GM12878 (cell line): ENCODE results near the gene CR1L. TPM values are rescaled to one million over a fixed set of nuclear protein-coding genes. Genes with fewer than 3 reads are reported as not detected.

ENCODE experiments used
- ATAC-seq: fragments of 200-7000 bp; cut with Tn5 transposase; 3 replicates; pipeline ENCODE4 v1.9.1; 2020; ENCODE audit warnings: mild to moderate bottlenecking, moderate library complexity
- BruUV-seq: library from RNA; stranded (reverse); fragments of 400-500 nt; replicated peaks from 2 replicates; lab custom pipeline; 2021; lab: Mats Ljungman, UMichigan
- CTCF ChIA-PET: fragments of 300-600 bp; sonication (Branson Sonifier 250); formaldehyde crosslinking; extraction: SDS; loops from one replicate; lab custom pipeline; 2021; ENCODE audit warnings: inconsistent platforms; lab: Yijun Ruan, JAX
- POLR2A ChIA-PET: fragments of 350-600 bp; formaldehyde crosslinking; extraction: SDS; loops from one replicate; lab custom pipeline; 2021; ENCODE audit warnings: inconsistent platforms; lab: Charles Lee
- RAD21 ChIA-PET: fragments of 300-600 bp; sonication (Branson Sonifier 250); formaldehyde crosslinking; loops from one replicate; lab custom pipeline; 2023; ENCODE audit warnings: antibody characterized with exemption; ENCODE audit not compliant: unreplicated experiment; lab: Charles Lee
- SMC1A ChIA-PET: fragments of 300-600 bp; sonication (Branson Sonifier 250); formaldehyde crosslinking; loops from one replicate; lab custom pipeline; 2023; ENCODE audit not compliant: unreplicated experiment, uncharacterized antibody; lab: Charles Lee
- DNase-seq: peaks from one replicate; pipeline ENCODE4 v3.0.0-alpha.2; 2011; ENCODE audit warnings: low read depth, low spot score
- FAIRE-seq: peaks from 3 replicates; lab custom pipeline; 2011; peaks lifted over from hg19 to GRCh38; lab: Jason Lieb, UNC
- H2AFZ ChIP-seq: 2 replicates; pipeline ENCODE4 v1.6.0; 2011; ENCODE audit warnings: low read depth, low read length, control low read depth; ENCODE audit not compliant: control insufficient read depth
- H3K27ac ChIP-seq: 2 replicates; pipeline ENCODE4 v1.5.1; 2011; ENCODE audit warnings: control low read depth; ENCODE audit not compliant: control insufficient read depth, insufficient read depth
- H3K27me3 ChIP-seq, 2 experiments: replicated peaks in 1 of 2; 2 replicates each; pipeline versions ENCODE4 v1.6.0 to v1.6.1; 2011; ENCODE audit warnings: low read length in 1 of 2; ENCODE audit not compliant: control insufficient read depth in 2 of 2, insufficient read depth in 2 of 2
- H3K36me3 ChIP-seq, 2 experiments: 2 replicates each; pipeline ENCODE4 v1.5.1; 2011; ENCODE audit warnings: low read length in 1 of 2; ENCODE audit not compliant: control insufficient read depth in 2 of 2, insufficient read depth in 2 of 2
- H3K4me1 ChIP-seq: 2 replicates; pipeline ENCODE4 v1.6.1; 2011; ENCODE audit warnings: mild to moderate bottlenecking, low read length, moderate library complexity, mixed read lengths; ENCODE audit not compliant: control insufficient read depth, insufficient read depth
- H3K4me2 ChIP-seq: 2 replicates; pipeline ENCODE4 v1.6.0; 2011; ENCODE audit warnings: control low read depth; ENCODE audit not compliant: control insufficient read depth, insufficient read depth
- H3K4me3 ChIP-seq: fragments of 200-600 bp; sonication (generic); 2 replicates; pipeline ENCODE4 v1.5.1; 2016
- H3K79me2 ChIP-seq: 2 replicates; pipeline ENCODE4 v1.6.0; 2011; ENCODE audit warnings: low read length; ENCODE audit not compliant: control insufficient read depth, insufficient read depth
- H3K9ac ChIP-seq: 2 replicates; pipeline ENCODE4 v1.8.0; 2011; ENCODE audit warnings: low read length, control low read depth, mixed read lengths; ENCODE audit not compliant: control insufficient read depth, insufficient read depth
- H3K9me3 ChIP-seq: replicated peaks from 3 replicates; pipeline ENCODE4 v1.5.1; 2011; ENCODE audit warnings: mild to moderate bottlenecking, low read length; ENCODE audit not compliant: control insufficient read depth, insufficient read depth
- H4K20me1 ChIP-seq: 2 replicates; pipeline ENCODE4 v1.6.0; 2011; ENCODE audit not compliant: control insufficient read depth, insufficient read depth
- ATF2 ChIP-seq: IDR thresholded peaks from 2 replicates; pipeline ENCODE4 v1.6.1; 2012; ENCODE audit warnings: low read length, inconsistent platforms
- BMI1 ChIP-seq: fragments of 450-650 bp; IDR thresholded peaks from 2 replicates; pipeline ENCODE4 v1.6.1; 2016; ENCODE audit warnings: mild to moderate bottlenecking, moderate library complexity, borderline replicate concordance
- CBFB ChIP-seq: IDR thresholded peaks from 2 replicates; pipeline ENCODE4 v1.6.1; 2016; ENCODE audit warnings: antibody characterized with exemption, low read depth
- CREM ChIP-seq: IDR thresholded peaks from 2 replicates; pipeline ENCODE4 v1.6.1; 2014; ENCODE audit warnings: antibody characterized with exemption, low read depth
- EGR1 ChIP-seq, 2 experiments: IDR thresholded peaks; 1 replicate in 1 of 2; 2 replicates in 1 of 2; pipeline ENCODE4 v1.6.1; 2011 to 2012; ENCODE audit warnings: low read depth in 2 of 2, low read length in 2 of 2, borderline replicate concordance in 1 of 2, mild to moderate bottlenecking in 1 of 2, moderate library complexity in 1 of 2
- ESRRA ChIP-seq: IDR thresholded peaks from 2 replicates; pipeline ENCODE4 v1.6.1; 2012; ENCODE audit warnings: mild to moderate bottlenecking, low read length, improper control_type of control experiment
- HCFC1 ChIP-seq: fragments of 150-350 bp; IDR thresholded peaks from 2 replicates; pipeline ENCODE4 v1.6.1; 2014; ENCODE audit warnings: low read length
- NFIC ChIP-seq: IDR thresholded peaks from 2 replicates; pipeline ENCODE4 v1.6.1; 2012; ENCODE audit warnings: low read depth, mild to moderate bottlenecking, inconsistent platforms, low read length, moderate library complexity
- NFYB ChIP-seq: IDR thresholded peaks from 2 replicates; pipeline ENCODE4 v1.6.1; 2011; ENCODE audit warnings: low read depth, mild to moderate bottlenecking, low read length, improper control_type of control experiment, moderate library complexity; ENCODE audit not compliant: insufficient read depth
- RAD21 ChIP-seq: IDR thresholded peaks from 2 replicates; pipeline ENCODE4 v1.6.1; 2011; ENCODE audit warnings: mild to moderate bottlenecking, low read depth, low read length, moderate library complexity; ENCODE audit not compliant: insufficient read depth
- RELA ChIP-seq: fragments of 450-650 bp; IDR thresholded peaks from 2 replicates; pipeline ENCODE4 v1.8.0; 2014; ENCODE audit warnings: borderline replicate concordance; ENCODE audit not compliant: partially characterized antibody
- STAT1 ChIP-seq: fragments of 450-650 bp; conservative IDR thresholded peaks from 2 replicates; pipeline ENCODE4 v1.6.1; 2014; ENCODE audit warnings: antibody characterized with exemption, mild to moderate bottlenecking
- SUZ12 ChIP-seq: fragments of 200-600 bp; sonication (generic); IDR thresholded peaks from one replicate; pipeline ENCODE4 v1.6.1; 2018; ENCODE audit warnings: antibody characterized with exemption, mild to moderate bottlenecking; ENCODE audit not compliant: unreplicated experiment
- TBL1XR1 ChIP-seq: IDR thresholded peaks from 2 replicates; pipeline ENCODE4 v1.6.1; 2012; ENCODE audit warnings: low read depth, low read length, improper control_type of control experiment
- TCF3 ChIP-seq: IDR thresholded peaks from 2 replicates; pipeline ENCODE4 v1.6.1; 2012; ENCODE audit warnings: low read depth, mild to moderate bottlenecking, low read length, borderline replicate concordance; ENCODE audit not compliant: insufficient read depth
- ZNF384 ChIP-seq: IDR thresholded peaks from 2 replicates; pipeline ENCODE4 v1.6.1; 2012; ENCODE audit warnings: low read depth, mild to moderate bottlenecking, low read length, improper control_type of control experiment, borderline replicate concordance
- WGBS: methylation state at CpG from one replicate; pipeline ENCODE4 v1.1.6; 2016; ENCODE audit warnings: low lambda C conversion rate; ENCODE audit not compliant: insufficient replicate concordance, insufficient coverage; ENCODE audit errors: missing lambda C conversion rate; 5-methylcytosine and 5-hydroxymethylcytosine counted together
- in situ Hi-C: fragments of 300-500 bp; cut with MboI; formaldehyde crosslinking; loops from 9 replicates; pipeline ENCODE4 v1.14.3; 2018; ENCODE audit warnings: mixed read lengths
- intact Hi-C: fragments of 100-400 bp; cut with micrococcal nuclease; formaldehyde crosslinking; loops from one replicate; pipeline ENCODE4 v1.14.2; 2022; ENCODE audit not compliant: unreplicated experiment
- polyA plus RNA-seq, 11 experiments: library from polyadenylated mRNA; depleted of rRNA in 4 of 11; unstranded in 6 of 11; stranded (reverse) in 5 of 11; fragments of >200 nt; fragmentation: Nextera tagmentation in 4 of 11; fragmentation: Illumina TruSeq in 1 of 11; extraction: Ambion mirVana in 4 of 11; extraction: Trizol in 1 of 11; gene quantifications; 1 replicate in 1 of 11; 2 replicates in 10 of 11; pipeline versions ENCODE4 v1.2.1 to v1.2.3, GENCODE V29; 2011 to 2016; ENCODE audit warnings: inconsistent platforms in 2 of 11, missing spikeins in 2 of 11, low read depth in 1 of 11
- total RNA-seq, 4 experiments: library from RNA; depleted of rRNA in 3 of 4; stranded (reverse); fragments of >200 nt in 3 of 4; fragmentation: Illumina TruSeq in 1 of 4; extraction: Trizol in 1 of 4; gene quantifications; 2 replicates each; pipeline versions ENCODE4 v1.2.1 to v1.2.3, GENCODE V29; 2013 to 2021
- TF ChIP-seq, protein P1 (sequence below): IDR thresholded peaks from 2 replicates; pipeline ENCODE4 v1.6.1; 2011; ENCODE audit warnings: mild to moderate bottlenecking, low read depth, low read length, moderate library complexity; ENCODE audit not compliant: insufficient replicate concordance
- TF ChIP-seq, protein P2 (sequence below): fragments of 450-650 bp; IDR thresholded peaks from 2 replicates; pipeline ENCODE4 v1.6.1; 2017; ENCODE audit warnings: mild to moderate bottlenecking, low read depth, inconsistent platforms; ENCODE audit not compliant: poor library complexity, severe bottlenecking

Gene CR1L
- total and polyA plus RNA-seq, 10 of the 15 experiments (the other 5 are each of a cell fraction or from before 2014, with no cell fraction given), result 0.11 TPM; not detected in 9

DNA sequence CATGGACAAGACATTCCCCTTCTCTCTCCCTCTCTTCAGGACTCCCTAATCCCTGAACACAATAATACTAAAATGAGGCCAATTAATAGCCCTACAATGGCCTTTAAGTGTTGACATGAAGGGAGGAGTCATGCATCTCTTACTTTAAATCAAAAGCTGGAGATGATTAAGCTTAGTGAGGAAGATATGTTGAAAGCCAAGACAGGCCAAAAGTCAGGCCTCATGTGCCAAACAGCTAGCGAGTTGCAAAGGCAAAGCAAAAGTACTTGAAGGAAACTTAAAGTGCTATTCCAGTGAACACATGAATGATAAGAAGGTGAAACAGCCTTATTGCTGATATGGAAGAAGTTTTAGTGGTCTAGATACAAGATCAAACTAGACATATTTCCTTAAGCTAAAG, 57.4 kb downstream of the CR1L start:
- in situ Hi-C loops, result no loop called here
- RAD21 ChIA-PET, result no interaction called here

More for the DNA sequence above, 57.4 kb downstream of the CR1L start:
- Histone ChIP-seq H3K27me3 (no peaks in the 10 kb centered on the region), H3K4me1 (no peaks in the 10 kb centered on the region), H4K20me1 (no peaks in the 10 kb centered on the region), H3K36me3 (no peaks in the 10 kb centered on the region), H3K27ac (no peak overlapping the region), H3K4me2 (no peak overlapping the region), H3K9ac (no peak overlapping the region), H3K9me3 (no peaks in the 10 kb centered on the region), H3K4me3 (no peak overlapping the region), H2AFZ (no peak overlapping the region), H3K79me2 (no peaks in the 10 kb centered on the region)
- WGBS, result 53% methylated on average over 1 of the region's 1 CpG
- FAIRE-seq (no peak), ATAC-seq (no peak), DNase-seq (no peak)
- TF ChIP-seq NFIC (no peak), STAT1 (no peak), NFYB (no peak), SUZ12 (no peak), CREM (no peak), HCFC1 (no peak), BMI1 (no peak), ZNF384 (no peak), ESRRA (no peak), EGR1 (IDR thresholded peaks at IDR 0.05; ENCODE audit: borderline replicate concordance in 1 of 2, low read depth in 2 of 2, low read length in 2 of 2) (no peak), TCF3 (no peak), TBL1XR1 (no peak), RELA (no peak), RAD21 (no peak), ATF2 (no peak), CBFB (no peak)
- TF ChIP-seq, protein P1, sequence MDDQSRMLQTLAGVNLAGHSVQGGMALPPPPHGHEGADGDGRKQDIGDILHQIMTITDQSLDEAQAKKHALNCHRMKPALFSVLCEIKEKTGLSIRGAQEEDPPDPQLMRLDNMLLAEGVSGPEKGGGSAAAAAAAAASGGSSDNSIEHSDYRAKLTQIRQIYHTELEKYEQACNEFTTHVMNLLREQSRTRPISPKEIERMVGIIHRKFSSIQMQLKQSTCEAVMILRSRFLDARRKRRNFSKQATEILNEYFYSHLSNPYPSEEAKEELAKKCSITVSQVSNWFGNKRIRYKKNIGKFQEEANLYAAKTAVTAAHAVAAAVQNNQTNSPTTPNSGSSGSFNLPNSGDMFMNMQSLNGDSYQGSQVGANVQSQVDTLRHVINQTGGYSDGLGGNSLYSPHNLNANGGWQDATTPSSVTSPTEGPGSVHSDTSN, result no peak
- TF ChIP-seq, protein P2, sequence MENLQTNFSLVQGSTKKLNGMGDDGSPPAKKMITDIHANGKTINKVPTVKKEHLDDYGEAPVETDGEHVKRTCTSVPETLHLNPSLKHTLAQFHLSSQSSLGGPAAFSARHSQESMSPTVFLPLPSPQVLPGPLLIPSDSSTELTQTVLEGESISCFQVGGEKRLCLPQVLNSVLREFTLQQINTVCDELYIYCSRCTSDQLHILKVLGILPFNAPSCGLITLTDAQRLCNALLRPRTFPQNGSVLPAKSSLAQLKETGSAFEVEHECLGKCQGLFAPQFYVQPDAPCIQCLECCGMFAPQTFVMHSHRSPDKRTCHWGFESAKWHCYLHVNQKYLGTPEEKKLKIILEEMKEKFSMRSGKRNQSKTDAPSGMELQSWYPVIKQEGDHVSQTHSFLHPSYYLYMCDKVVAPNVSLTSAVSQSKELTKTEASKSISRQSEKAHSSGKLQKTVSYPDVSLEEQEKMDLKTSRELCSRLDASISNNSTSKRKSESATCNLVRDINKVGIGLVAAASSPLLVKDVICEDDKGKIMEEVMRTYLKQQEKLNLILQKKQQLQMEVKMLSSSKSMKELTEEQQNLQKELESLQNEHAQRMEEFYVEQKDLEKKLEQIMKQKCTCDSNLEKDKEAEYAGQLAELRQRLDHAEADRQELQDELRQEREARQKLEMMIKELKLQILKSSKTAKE, result no peak
- POLR2A ChIA-PET, result no interaction called here
- intact Hi-C loops, result no loop called here
- no TSS peak for BruUV-seq
- CTCF ChIA-PET, result interaction anchor here (0.9 to 1.8 kb wide), 5 partner anchors 10 to 242 kb away, joined by 3 to 12 read pairs (median 3); no protein-coding TSS in a partner anchor
- SMC1A ChIA-PET, result no interaction called here
